ENCODE results near the gene HIPK3.
"Not testable (repeated sequence)": the region's sequence is repeated elsewhere in the genome, so short reads cannot be mapped to it uniquely, and the experiment has no call there.

Gene HIPK3

GRCh38 chr11:33256813-33257159 is 395 bp upstream of the HIPK3 start:
- no peak for TF ChIP-seq CTCF (IDR thresholded peaks at IDR 0.05; ENCODE audit: low read depth, low read length)
- Histone ChIP-seq H3K27me3 (ENCODE audit: insufficient read depth, low read depth, severe bottlenecking) (no peaks in the 10 kb centered on the region), H3K4me3 (ENCODE audit: low read depth, low read length) (peak overlapping the region; percentile 94), H3K9me3 (ENCODE audit: severe bottlenecking) (no peaks in the 10 kb centered on the region), H3K27ac (peak overlapping the region; percentile 93), H3K36me3 (peaks cover 7% of the 10 kb centered on the region; the same call in 1 of the 2 replicates)
- no peak for DNase-seq

- Histone ChIP-seq H3K27ac (peak overlapping the region; percentile 93), H3K27me3 (ENCODE audit: insufficient read depth, low read depth, severe bottlenecking) (no peaks in the 10 kb centered on the region), H3K36me3 (peaks cover 7% of the 10 kb centered on the region; the same call in 1 of the 2 replicates), H3K9me3 (ENCODE audit: severe bottlenecking) (no peaks in the 10 kb centered on the region), H3K4me3 (ENCODE audit: low read depth, low read length) (peak overlapping the region; percentile 81)
- peak; percentile 75 for DNase-seq
- TF ChIP-seq CTCF (IDR thresholded peaks at IDR 0.05; ENCODE audit: low read depth, low read length): 0 out of 2 replicates have a peak, but pooled peaks have one; percentile 27
Observed at GRCh38 chr11:33257897-33258630, 883 bp downstream of the HIPK3 start.

GRCh38 chr11:33258631-33259205 is 1.5 kb downstream of the HIPK3 start:
- Histone ChIP-seq H3K9me3 (ENCODE audit: severe bottlenecking) (no peaks in the 10 kb centered on the region), H3K27ac (peak overlapping the region; percentile 93), H3K4me3 (ENCODE audit: low read depth, low read length) (peak overlapping the region; percentile 81), H3K36me3 (peaks cover 7% of the 10 kb centered on the region; the same call in 1 of the 2 replicates), H3K27me3 (ENCODE audit: insufficient read depth, low read depth, severe bottlenecking) (no peaks in the 10 kb centered on the region)
- DNase-seq: no peak
- TF ChIP-seq CTCF (IDR thresholded peaks at IDR 0.05; ENCODE audit: low read depth, low read length): no peak

- DNase-seq: no peak
- TF ChIP-seq CTCF (IDR thresholded peaks at IDR 0.05; ENCODE audit: low read depth, low read length): no peak
- H3K27ac ChIP-seq: no peak overlapping the region
- H3K27me3 ChIP-seq (ENCODE audit: insufficient read depth, low read depth, severe bottlenecking): no peaks in the 10 kb centered on the region
- peaks cover 7% of the 10 kb centered on the region; the same call in 1 of the 2 replicates for H3K36me3 ChIP-seq
- no peak overlapping the region for H3K4me3 ChIP-seq (ENCODE audit: low read depth, low read length)
- H3K9me3 ChIP-seq (ENCODE audit: severe bottlenecking): no peaks in the 10 kb centered on the region
Observed at GRCh38 chr11:33259869-33260268, 2.7 kb downstream of the HIPK3 start.

GRCh38 chr11:33261350-33261749 is 4.2 kb downstream of the HIPK3 start:
- H3K27me3 ChIP-seq (ENCODE audit: insufficient read depth, low read depth, severe bottlenecking); H3K4me3 ChIP-seq (ENCODE audit: low read depth, low read length); H3K27ac ChIP-seq; H3K36me3 ChIP-seq; H3K9me3 ChIP-seq (ENCODE audit: severe bottlenecking); DNase-seq: not testable (repeated sequence)

- no peak for TF ChIP-seq CTCF (IDR thresholded peaks at IDR 0.05; ENCODE audit: low read depth, low read length)
- H3K27me3 ChIP-seq (ENCODE audit: insufficient read depth, low read depth, severe bottlenecking): no peaks in the 10 kb centered on the region
Observed at GRCh38 chr11:33262011-33262645, 4.9 kb downstream of the HIPK3 start.

More at GRCh38 chr11:33262011-33262645, 4.9 kb downstream of the HIPK3 start:
- peaks cover 7% of the 10 kb centered on the region; the same call in 1 of the 2 replicates for H3K36me3 ChIP-seq
- H3K4me3 ChIP-seq (ENCODE audit: low read depth, low read length): no peak overlapping the region
- DNase-seq: no peak
- no peak overlapping the region for H3K27ac ChIP-seq
- no peaks in the 10 kb centered on the region for H3K9me3 ChIP-seq (ENCODE audit: severe bottlenecking)

Measured in WERI-Rb-1 (cell line).